Fibroblast of the aortic adventitia (primary cell): Measurements from ENCODE around the gene TIE1. TPM values are rescaled to one million over a fixed set of nuclear protein-coding genes. Genes with fewer than 3 reads are reported as not detected.

Experiments
- DNase-seq: peaks from one replicate; pipeline ENCODE4 v3.0.0-alpha.2; 2010; ENCODE audit warnings: low read depth
- H3K4me3 ChIP-seq: 2 replicates; pipeline ENCODE4 v1.5.1; 2011; ENCODE audit warnings: low read depth, mild to moderate bottlenecking, control low read depth, low read length, moderate library complexity
- total RNA-seq: library from RNA; depleted of rRNA; stranded (reverse); fragments of >200 nt; gene quantifications from 2 replicates; pipeline ENCODE4 v1.2.3, GENCODE V29; 2012; ENCODE audit warnings: low replicate concordance
- TF ChIP-seq, protein P1 (sequence below): IDR thresholded peaks from 2 replicates; pipeline ENCODE4 v1.5.1; 2011; ENCODE audit warnings: mild to moderate bottlenecking, low read length, control low read depth, inconsistent platforms; ENCODE audit not compliant: insufficient read depth

TIE1 gene
- total RNA-seq, 1 donor: 0.81 TPM

- H3K4me3 ChIP-seq: no peak overlapping the region
- no peak for DNase-seq
- TF ChIP-seq, protein P1, sequence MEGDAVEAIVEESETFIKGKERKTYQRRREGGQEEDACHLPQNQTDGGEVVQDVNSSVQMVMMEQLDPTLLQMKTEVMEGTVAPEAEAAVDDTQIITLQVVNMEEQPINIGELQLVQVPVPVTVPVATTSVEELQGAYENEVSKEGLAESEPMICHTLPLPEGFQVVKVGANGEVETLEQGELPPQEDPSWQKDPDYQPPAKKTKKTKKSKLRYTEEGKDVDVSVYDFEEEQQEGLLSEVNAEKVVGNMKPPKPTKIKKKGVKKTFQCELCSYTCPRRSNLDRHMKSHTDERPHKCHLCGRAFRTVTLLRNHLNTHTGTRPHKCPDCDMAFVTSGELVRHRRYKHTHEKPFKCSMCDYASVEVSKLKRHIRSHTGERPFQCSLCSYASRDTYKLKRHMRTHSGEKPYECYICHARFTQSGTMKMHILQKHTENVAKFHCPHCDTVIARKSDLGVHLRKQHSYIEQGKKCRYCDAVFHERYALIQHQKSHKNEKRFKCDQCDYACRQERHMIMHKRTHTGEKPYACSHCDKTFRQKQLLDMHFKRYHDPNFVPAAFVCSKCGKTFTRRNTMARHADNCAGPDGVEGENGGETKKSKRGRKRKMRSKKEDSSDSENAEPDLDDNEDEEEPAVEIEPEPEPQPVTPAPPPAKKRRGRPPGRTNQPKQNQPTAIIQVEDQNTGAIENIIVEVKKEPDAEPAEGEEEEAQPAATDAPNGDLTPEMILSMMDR: no peak
These were observed 11.4 kb downstream of the TIE1 start for GRCh38 chr1:43312212-43312623.

DNA sequence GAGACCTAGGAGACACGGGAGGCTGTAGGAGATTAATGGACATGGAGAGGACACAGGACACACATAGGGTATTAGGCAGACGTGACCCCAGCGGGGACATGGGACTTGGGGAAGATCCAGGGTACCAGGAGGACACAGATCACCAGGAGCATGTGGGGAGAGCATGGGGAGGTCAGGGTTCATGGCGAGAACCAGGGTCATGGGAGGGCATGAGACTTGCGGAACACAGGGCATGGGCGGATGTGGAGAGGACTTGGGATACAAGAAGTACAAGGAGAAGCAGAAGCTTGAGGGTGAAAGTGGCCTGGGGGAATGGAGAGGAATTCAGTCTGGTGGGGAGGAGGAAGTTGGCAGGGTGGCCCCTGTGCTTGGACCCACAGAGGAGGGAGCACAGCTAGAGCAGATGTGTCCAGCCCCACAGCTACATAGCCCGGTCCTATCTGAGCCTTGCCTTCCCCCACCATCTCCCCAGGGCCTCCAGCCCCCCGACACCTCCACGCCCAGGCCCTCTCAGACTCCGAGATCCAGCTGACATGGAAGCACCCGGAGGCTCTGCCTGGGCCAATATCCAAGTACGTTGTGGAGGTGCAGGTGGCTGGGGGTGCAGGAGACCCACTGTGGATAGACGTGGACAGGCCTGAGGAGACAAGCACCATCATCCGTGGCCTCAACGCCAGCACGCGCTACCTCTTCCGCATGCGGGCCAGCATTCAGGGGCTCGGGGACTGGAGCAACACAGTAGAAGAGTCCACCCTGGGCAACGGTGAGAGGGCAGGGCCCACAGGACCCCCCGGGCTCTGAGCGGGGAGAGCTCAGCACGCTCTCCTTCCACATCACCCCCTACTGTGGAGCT lies 12.1 kb downstream of the TIE1 start:
- H3K4me3 ChIP-seq: no peak overlapping the region
- TF ChIP-seq, protein P1: no peak
- no peak for DNase-seq

DNA sequence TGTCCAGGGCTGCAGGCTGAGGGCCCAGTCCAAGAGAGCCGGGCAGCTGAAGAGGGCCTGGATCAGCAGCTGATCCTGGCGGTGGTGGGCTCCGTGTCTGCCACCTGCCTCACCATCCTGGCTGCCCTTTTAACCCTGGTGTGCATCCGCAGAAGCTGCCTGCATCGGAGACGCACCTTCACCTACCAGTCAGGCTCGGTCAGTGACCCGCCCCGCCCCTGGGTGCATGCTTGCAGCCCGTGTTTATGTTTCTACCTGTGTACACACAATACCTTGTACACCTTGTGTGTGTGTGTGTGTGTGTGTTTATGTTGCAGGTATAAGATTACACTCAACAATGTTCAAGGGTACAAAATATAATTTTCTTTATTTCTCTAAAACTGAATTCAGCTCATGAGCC lies 13.0 kb downstream of the TIE1 start:
- H3K4me3 ChIP-seq: no peak overlapping the region
- DNase-seq: no peak
- TF ChIP-seq, protein P1: no peak

GRCh38 chr1:43314233-43314632 lies 13.5 kb downstream of the TIE1 start:
- TF ChIP-seq, protein P1: no peak
- DNase-seq: no peak
- no peak overlapping the region for H3K4me3 ChIP-seq

GRCh38 chr1:43315481-43315880 lies 14.7 kb downstream of the TIE1 start:
- H3K4me3 ChIP-seq: no peak overlapping the region
- DNase-seq: no peak
- TF ChIP-seq, protein P1: no peak

GRCh38 chr1:43315963-43316737 lies 15.4 kb downstream of the TIE1 start:
- TF ChIP-seq, protein P1: no peak
- DNase-seq: peak; percentile 48
- no peak overlapping the region for H3K4me3 ChIP-seq
